Mammary epithelial cell (primary cell): ENCODE results near the gene ERI3.

Experiments used
- CTCF ChIP-seq, 2 donors: IDR thresholded peaks in 1 of 2; conservative IDR thresholded peaks in 1 of 2; 2 replicates each; pipeline ENCODE4 v1.5.1; 2011 to 2012; ENCODE audit warnings: inconsistent platforms in 2 of 2, low read length in 2 of 2, mild to moderate bottlenecking in 2 of 2, control low read depth in 1 of 2, low read depth in 1 of 2; ENCODE audit not compliant: insufficient read depth in 1 of 2; ENCODE audit errors: extremely low read depth in 1 of 2
- EZH2 ChIP-seq: IDR thresholded peaks from 2 replicates; pipeline ENCODE4 v1.6.1; 2012; ENCODE audit warnings: low read length, inconsistent platforms, borderline replicate concordance

GRCh38 chr1:44302541-44302940 is 52.5 kb downstream of the ERI3 start:
- TF ChIP-seq CTCF (conservative IDR thresholded peaks at IDR 0.05 in 1 of 2, IDR thresholded peaks at IDR 0.05 in 1 of 2; ENCODE audit: extremely low read depth in 1 of 2, insufficient read depth in 1 of 2, low read depth in 1 of 2, low read length in 2 of 2) (no peak), EZH2 (no peak)
